NCI-H446 (cell line): ENCODE data around the gene FAM72D.
"Not testable (repeated sequence)": the region's sequence is repeated elsewhere in the genome, so short reads cannot be mapped to it uniquely, and the experiment has no call there.

Experiments used
- DNase-seq, 2 experiments: peaks; one replicate each; lab custom pipeline; 2025; lab: John Stamatoyannopoulos, UW

Gene FAM72D

GRCh38 chr1:145082483-145083255 lies 13.1 kb upstream of the FAM72D start:
- not testable (repeated sequence) for DNase-seq

GRCh38 chr1:145093517-145094149 lies 2.1 kb upstream of the FAM72D start:
- DNase-seq: not testable (repeated sequence)

GRCh38 chr1:145094655-145095211 lies 1.0 kb upstream of the FAM72D start:
- not testable (repeated sequence) for DNase-seq

GRCh38 chr1:145101725-145102124 lies 6.0 kb downstream of the FAM72D start:
- DNase-seq: not testable (repeated sequence)

DNA sequence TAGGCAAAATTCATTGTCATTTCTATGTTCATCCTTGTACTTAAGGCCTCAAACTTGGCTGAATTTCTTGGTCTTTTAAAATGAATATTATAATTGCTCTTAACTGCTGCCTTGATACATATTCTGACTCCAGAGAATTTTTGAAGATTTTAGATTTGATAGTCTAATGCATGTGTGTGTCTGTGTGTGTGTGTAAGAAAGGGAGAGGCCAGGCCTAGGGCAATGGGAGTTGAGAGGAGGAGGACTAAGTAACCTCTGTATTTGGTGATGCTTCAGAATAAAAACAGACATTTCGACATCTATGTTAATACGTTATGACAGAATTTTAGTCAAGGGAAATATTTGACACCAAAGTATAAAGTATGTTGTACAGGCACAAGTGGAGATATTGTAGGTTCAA lies 7.5 kb downstream of the FAM72D start:
- not testable (repeated sequence) for DNase-seq

DNA sequence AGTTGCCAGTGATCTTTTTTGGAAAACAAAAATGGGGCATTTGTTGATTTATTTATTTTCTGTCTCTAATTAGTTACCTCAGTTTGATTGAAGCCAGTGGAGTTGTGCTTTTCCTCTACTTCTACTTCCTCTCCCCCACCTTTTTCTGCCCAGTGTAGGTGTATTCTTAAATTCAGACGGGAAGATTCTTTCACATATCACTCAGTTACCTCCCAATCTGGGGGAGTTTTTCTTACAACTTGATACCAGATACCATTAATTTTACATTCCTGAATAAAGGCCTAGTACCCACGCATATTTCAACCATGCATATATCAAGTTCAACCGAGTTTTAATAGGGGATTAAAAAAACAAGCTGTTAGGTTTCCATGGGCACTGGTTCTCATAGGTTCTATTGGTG lies 15.9 kb downstream of the FAM72D start:
- DNase-seq: not testable (repeated sequence)

- not testable (repeated sequence) for DNase-seq
Measured at GRCh38 chr1:145112703-145113102, 16.9 kb downstream of the FAM72D start.

DNA sequence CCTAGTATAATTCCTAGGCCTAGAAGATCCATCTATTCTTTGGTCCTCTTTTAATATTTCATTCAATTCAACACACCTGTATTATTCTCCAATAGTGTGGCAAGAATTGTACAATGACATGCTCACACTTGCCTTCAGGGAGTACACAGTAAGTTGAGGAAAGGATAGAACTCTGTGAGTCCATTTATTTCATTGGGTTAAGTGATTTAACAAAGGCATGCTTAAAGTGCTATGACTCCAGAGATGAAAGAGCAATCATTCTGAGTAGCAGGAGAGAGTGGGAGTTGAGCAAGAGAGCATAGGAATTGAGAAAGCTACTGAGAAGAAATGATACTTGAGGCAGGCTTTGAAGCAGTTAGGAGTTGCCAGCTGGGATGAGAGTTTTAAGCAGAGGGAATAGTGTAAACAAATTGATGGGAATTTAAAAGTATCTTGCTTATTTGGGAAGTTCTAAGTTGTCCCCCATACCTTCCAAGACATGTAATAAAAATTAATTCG lies 18.8 kb downstream of the FAM72D start:
- DNase-seq: not testable (repeated sequence)

GRCh38 chr1:145115587-145116493 lies 20.1 kb downstream of the FAM72D start:
- DNase-seq: not testable (repeated sequence)

GRCh38 chr1:145119842-145120241 lies 24.1 kb downstream of the FAM72D start:
- DNase-seq: not testable (repeated sequence)

DNA sequence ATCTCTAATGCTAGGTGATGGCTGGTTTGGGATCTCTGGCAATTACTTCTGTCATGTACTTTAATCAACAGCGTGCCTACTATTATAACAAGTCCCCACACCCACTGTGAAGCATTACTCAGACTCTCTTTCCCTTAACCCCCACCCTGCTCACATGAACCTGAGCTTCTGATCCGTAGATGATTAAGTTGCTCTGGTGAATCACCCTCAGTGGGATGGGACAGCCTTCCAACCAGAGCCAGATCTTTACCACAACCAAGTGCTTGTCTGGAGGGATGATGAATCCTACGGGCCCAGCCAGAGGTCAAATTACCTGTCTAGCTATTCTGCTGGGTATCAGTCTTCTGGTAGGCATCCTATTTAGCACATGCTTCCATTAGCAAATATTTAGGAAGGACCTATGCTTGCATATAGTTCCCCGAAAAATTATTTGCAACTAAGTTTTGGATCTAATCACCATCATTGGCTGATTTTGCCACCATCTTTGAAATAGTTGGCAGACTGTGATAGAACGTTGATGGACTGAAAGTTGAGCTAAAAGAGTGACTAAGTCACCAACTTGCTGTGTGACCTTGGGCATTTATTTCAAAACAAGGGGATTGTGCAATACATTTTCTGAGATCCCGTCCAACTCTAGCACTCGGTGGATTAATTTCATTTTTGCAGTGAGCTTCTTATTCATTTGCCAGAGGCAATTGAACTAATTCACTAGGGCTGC lies 26.7 kb downstream of the FAM72D start:
- not testable (repeated sequence) for DNase-seq

DNA sequence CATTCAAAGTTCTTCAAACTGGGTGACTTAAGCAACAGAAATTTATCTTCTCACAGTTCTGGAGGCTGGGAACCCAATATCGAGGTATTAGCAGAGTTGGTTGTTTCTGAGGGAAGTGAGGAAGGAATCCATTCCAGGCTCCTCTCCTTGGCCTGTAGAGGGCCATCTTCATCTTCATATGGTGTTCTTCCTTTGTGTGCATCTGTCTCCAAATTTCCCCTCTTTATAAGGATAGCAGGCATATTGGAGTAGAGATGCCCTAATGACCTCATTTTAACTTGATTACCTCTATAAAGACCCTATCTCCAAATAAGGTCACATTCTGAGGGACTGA lies 27.3 kb downstream of the FAM72D start:
- not testable (repeated sequence) for DNase-seq

- not testable (repeated sequence) for DNase-seq
Measured at GRCh38 chr1:145123992-145124641, 28.3 kb downstream of the FAM72D start.

- DNase-seq: not testable (repeated sequence)
Measured at GRCh38 chr1:145125112-145125511, 29.3 kb downstream of the FAM72D start.

DNA sequence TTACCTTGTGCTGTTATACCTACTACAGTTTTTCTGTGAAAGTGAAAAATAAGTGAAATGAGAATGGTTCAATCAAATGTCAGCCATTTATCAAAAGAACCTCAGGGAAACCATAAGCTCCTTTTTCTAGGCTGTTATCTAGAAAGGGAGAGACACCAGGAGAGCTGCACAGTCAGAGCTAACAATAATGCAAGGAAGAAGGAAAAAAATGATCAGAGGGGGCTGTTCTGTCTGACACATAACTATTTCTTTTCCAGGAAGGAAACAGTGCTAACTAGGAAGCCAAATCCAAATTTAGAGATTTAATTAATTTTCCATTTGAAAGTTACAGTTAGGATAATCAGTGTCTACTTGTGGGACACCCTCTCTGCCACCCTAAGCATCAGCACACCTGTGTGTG lies 31.4 kb downstream of the FAM72D start:
- not testable (repeated sequence) for DNase-seq

DNA sequence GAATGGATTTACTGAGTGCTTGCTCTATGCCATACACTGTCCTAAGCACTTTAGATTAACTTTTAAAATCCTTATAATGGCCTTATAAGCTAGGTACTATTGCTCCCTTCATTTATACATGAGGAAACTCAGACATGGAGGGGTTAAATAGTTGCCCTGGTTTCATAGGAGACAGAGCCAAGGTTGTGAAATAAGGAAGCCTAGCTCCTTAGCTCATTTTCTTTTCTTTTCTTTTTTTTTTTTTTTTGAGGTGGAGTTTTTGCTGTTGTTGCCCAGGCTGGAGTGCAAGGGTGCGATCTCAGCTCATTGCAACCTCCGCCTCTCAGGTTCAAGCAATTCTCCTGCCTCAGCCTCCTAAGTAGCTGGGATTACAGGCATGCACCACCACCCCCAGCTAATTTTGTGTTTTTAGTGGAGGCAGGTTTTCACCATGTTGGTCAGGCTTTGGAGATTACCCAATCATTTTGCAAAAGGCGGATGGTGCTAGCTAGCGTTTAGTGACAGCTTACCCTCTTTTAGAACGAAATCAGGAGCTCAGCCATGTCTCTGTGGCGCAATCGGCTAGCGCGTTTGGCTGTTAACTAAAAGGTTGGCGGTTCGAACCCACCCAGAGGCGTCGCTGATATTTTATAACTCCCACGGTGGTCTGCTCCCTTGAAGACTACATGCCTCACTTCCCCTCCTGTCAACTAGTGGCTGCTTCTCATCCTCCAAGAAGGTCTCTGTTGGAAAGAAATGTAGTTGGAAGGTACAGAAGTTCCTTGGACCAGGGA lies 33.1 kb downstream of the FAM72D start:
- DNase-seq: not testable (repeated sequence)

- DNase-seq: not testable (repeated sequence)
Measured at GRCh38 chr1:145134476-145134875, 38.7 kb downstream of the FAM72D start.

- not testable (repeated sequence) for DNase-seq
Measured at GRCh38 chr1:145140549-145140948, 44.8 kb downstream of the FAM72D start.

GRCh38 chr1:145144264-145144913 lies 48.6 kb downstream of the FAM72D start:
- DNase-seq: not testable (repeated sequence)
